ENCODE measurements around the gene DPY19L1.

- TF ChIP-seq CTCF (IDR thresholded peaks at IDR 0.05) (no peak), POLR2A (IDR thresholded peaks at IDR 0.05) (no peak)
Measured at GRCh38 chr7:34900891-34901513, 136.3 kb downstream of the DPY19L1 start.
